Stimulated activated naive CD8-positive, alpha-beta T cell treated with anti-CD3 and anti-CD28 coated beads, Interleukin-15, amount 100 ng/mL, for 72 hours (primary cell): Measurements from ENCODE around the gene RUFY4.
A peak's percentile ranks its signal among the peaks of the same experiment; 100 is the strongest.
"Not testable (repeated sequence)": the region's sequence is repeated elsewhere in the genome, so short reads cannot be mapped to it uniquely, and the experiment has no call there.

Source experiments
- ATAC-seq: fragments of 150-1000 bp; cut with Tn5 transposase; 2 replicates; pipeline ENCODE4 v1.10.0; 2021; ENCODE audit warnings: mild to moderate bottlenecking, moderate library complexity
- DNase-seq, 2 donors: peaks; one replicate each; pipeline ENCODE4 v3.0.0; 2021 to 2022
- H3K27ac Mint-ChIP-seq, 2 donors: one replicate each; pipeline ENCODE4 v1.8.0; 2022; ENCODE audit warnings: mild to moderate bottlenecking in 2 of 2, mixed read lengths in 2 of 2, moderate library complexity in 2 of 2
- H3K27me3 Mint-ChIP-seq: one replicate; pipeline ENCODE4 v1.8.0; 2022; ENCODE audit warnings: mixed read lengths
- H3K4me1 Mint-ChIP-seq: one replicate; pipeline ENCODE4 v1.8.0; 2022; ENCODE audit warnings: mild to moderate bottlenecking, mixed read lengths
- H3K4me3 Mint-ChIP-seq, 2 donors: one replicate each; pipeline ENCODE4 v1.8.0; 2022; ENCODE audit warnings: mild to moderate bottlenecking in 2 of 2, mixed read lengths in 2 of 2, moderate library complexity in 1 of 2
- H3K9me3 Mint-ChIP-seq, 2 donors: one replicate each; pipeline ENCODE4 v1.8.0; 2022; ENCODE audit warnings: mixed read lengths in 2 of 2

The RUFY4 gene

DNA sequence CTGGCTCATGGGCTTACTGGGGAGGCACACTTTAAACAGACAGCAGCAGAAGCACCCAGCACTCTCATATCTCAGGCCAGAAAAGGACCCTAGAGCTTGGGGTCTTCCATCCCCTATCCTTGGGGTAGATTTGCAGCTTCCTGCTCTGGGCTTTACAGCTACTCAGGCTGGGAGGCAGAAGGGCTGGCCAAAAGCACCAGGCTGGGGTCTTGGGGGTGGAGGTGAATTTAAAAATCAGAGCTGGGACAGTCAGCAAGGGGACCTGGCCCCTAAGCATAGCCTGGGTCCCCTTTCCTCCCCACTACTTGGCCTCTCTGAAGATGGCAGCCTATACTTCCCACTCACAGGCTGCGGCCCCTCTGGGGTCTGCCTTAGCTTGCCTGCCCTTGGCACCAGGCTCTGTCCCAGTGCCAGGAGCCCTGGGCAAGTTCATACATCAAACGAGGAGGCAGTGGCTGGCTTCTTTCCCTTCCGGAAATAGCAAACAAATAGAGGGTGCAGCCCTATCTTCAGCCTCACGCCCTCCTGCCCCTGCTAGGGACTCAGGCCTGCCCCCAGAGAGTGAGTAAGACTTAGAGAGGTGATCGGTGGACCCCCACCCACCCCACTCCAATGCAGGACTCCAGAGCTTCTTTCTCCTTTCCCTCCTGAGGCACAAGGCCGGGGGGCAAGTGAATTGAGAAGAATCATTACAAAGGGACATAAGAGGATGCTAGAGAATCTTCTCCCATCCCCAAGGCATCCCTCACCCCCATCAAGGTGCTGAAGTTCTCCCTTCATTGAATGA is 40.3 kb upstream of the RUFY4 start:
- Mint-ChIP-seq H3K4me1 (no peaks in the 10 kb centered on the region), H3K4me3 (no peak overlapping the region), H3K27me3 (no peaks in the 10 kb centered on the region), H3K9me3 (no peaks in the 10 kb centered on the region), H3K27ac (no peak overlapping the region)
- DNase-seq (no peak), ATAC-seq (no peak)

DNA sequence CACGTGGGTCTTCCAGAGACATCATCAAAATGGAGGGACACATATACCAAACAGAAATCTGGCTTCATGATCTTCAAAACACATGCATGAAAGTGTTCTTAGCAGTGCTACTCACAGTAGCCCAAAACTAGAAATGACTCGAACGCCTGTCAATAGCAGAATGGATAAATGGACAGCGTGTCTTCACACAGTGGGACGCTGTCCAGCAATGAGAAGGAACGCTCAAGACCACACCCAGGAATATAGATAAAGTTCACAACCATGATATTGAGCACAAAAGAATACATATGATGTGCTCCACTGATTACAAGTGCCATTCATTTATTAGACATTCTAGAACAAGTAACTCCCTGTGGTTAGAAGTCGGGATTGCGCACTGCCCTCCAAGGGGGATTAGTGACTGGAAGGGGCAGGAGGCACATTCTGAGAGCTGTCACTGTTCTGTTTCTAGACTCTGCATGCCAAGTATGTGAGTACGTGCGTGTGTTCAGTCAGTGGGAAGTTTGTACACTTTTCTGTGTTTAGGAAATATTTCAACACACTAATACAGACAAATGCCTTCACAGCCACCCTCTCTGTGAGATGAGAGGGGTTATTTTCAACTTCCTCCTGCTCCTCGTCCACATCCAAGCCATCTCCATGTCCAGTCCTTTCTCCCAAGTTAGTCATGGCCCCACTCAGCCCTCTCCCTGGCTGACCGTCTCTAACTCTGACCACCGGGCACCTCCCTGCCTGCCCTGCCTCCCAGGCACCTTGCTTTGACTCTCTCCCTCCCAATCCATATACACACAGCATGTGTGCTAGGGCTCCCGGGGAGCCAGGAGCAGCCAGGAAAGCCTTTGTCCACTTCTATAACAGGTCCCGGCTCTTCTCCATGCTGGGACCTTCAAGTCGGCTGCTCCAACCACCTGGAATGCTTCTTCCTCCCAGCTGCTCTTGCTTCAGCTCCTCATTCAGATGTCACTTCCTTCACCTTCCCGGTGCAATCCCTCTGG is 39.4 kb upstream of the RUFY4 start:
- Mint-ChIP-seq H3K27ac (no peak overlapping the region), H3K9me3 (no peaks in the 10 kb centered on the region), H3K27me3 (no peaks in the 10 kb centered on the region), H3K4me1 (peaks cover 8% of the 10 kb centered on the region), H3K4me3 (no peak overlapping the region)
- DNase-seq (peak in 1 of 2 donors; percentile 2), ATAC-seq (no peak)

DNA sequence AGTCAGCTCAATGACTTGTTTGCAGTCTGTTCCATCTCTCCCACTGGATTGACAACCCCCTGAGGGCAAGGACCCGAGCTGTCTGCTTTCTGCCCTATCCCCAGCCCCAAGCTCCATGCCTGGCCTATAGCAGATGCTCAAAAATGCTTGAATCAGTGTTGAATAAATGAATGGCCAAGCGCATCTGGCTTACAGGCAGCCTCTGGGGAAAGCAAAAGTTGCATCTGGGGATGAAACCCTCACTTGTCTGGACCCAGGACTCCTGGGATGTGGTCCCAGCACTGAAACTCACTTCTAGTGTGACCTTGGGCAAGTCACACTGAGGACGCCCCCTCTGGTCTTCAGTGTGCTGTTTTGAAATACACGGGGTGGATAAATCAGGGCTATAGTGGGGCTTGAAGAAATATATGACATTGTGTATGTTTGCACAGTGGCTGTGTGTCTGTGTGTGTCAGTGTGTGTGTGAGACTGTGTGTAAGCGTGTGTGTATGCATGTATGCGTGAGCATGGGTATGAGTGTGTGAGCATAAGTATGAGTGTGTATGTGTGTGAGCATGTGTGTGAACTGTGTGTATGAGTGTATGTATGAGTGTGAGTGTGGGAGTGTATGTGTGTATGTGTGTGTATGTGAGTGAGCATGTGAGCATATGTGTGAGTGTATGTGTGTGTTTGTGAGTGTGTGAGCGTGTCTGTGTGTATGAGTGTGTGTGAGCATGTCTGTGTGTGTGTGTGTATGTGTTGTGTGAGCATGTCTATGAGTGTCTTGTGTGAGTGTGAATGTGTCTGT is 38.5 kb upstream of the RUFY4 start:
- Mint-ChIP-seq H3K4me1 (peaks cover 9% of the 10 kb centered on the region), H3K9me3 (no peaks in the 10 kb centered on the region), H3K4me3 (no peak overlapping the region), H3K27me3 (no peaks in the 10 kb centered on the region), H3K27ac (no peak overlapping the region)
- no peak for ATAC-seq
- DNase-seq, result peak in 1 of 2 donors; percentile 4

DNA sequence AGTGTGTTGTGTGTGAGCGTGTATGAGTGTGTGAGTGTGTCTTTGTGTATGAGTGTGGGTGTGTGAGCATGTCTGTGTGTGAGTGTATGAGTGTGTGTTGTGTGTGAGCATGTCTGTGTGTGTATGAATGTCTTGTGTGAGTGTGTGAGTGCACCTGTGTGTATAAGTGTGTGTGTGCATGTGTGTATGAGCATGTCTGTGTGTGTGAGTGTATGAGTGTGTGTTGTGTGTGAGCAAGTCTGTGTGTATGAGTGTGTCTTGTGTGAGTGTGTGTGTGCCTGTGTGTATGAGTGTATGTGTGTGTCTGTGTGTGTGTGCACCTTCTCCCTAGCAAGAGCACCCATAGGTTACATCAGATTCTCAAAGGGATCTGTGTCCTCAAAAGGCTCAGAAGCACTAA is 37.8 kb upstream of the RUFY4 start:
- no peak for ATAC-seq
- DNase-seq, result no peak
- peaks cover 9% of the 10 kb centered on the region for H3K4me1 Mint-ChIP-seq
- H3K27ac Mint-ChIP-seq, result no peak overlapping the region
- no peaks in the 10 kb centered on the region for H3K27me3 Mint-ChIP-seq
- no peak overlapping the region for H3K4me3 Mint-ChIP-seq
- no peaks in the 10 kb centered on the region for H3K9me3 Mint-ChIP-seq

DNA sequence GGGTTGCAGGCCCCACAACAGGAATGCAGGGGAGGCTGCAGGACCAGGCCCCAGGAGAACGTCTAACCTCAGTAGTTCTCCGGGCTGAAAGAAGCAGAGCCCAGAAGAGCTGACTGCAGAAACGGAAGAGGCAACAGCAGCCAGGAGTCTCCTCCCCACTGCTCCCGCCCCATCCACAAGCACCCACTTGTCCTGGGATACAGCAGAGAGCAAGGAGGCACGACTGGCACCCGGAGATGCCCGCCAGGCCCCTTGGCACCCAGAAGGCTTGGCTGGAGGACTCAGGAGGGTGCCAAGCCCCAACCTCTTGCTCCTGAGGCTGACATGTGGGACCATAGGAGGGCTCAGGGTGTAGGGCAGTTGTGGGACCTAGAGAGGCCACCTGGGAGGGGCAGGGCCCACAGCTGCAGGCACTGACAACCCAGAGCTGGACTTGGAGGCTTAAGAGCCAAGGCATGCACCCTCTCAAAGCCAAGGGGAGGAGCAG is 37.2 kb upstream of the RUFY4 start:
- Mint-ChIP-seq H3K4me3 (no peak overlapping the region), H3K4me1 (peaks cover 9% of the 10 kb centered on the region), H3K27me3 (no peaks in the 10 kb centered on the region), H3K9me3 (no peaks in the 10 kb centered on the region), H3K27ac (no peak overlapping the region)
- peak in 1 of 2 donors; percentile 8 for DNase-seq
- ATAC-seq, result no peak

DNA sequence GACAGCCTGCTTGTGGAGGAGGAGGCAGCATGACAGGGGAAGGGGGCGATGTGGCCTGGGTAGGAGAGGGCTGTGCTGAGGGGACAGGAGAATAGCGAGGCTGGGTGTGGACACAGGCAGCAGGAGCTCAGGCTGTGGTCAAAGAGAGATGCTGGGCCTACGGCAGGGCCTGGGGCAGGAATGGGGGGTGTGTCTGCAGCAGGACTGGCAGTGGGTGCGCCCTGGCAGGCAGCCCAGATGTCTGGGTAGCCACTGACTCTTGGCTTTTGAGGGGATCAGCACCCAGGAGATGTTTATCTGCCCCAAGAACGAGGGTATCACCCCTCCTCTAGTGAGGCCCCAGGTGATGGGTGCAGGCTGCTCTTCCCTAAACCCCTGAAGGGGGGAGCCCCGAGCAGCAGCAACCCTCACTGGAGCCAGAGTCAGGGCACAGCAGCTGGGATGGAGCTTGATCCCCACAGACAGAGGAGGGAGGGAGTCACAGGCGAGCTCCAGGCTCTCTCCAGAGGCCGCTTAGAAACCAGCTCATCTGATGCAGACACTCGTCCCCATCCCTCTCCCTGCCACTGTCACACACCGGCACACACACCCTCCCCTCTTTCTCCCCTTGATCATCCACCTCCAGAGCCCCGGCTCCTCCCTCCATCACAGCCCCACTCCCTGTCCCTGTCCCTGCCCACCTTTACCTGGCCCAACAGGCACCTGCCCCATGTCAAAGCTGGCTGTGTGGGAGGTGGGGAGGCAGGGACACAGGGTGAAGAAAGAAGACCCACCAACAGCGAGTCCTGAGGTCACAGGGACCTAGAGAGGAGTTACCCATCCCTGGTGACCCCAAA is 36.5 kb upstream of the RUFY4 start:
- DNase-seq (peak in 1 of 2 donors; percentile 8), ATAC-seq (no peak)
- Mint-ChIP-seq H3K27me3 (no peaks in the 10 kb centered on the region), H3K27ac (peak overlapping the region in 1 of 2 donors; percentile 75), H3K9me3 (no peaks in the 10 kb centered on the region), H3K4me3 (no peak overlapping the region), H3K4me1 (peaks cover 9% of the 10 kb centered on the region)

DNA sequence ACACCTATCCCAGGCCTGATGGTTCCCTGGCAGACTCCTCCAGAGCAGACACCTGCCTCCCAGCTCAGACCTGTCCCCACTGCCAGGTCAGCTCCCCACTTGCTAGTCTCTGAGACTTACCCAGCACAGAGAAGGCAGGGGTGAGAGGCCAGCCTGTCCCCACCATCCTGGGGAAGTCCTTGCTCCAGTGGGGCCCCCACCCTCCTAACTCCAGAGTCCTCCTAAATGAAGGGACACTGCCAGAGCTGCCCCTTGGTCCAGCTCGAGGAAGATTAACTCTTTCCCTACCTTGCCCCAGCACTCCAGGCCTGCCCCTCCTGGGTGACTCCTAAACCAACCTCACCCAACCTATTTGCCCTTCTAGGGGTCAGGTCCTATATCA is 35.9 kb upstream of the RUFY4 start:
- no peak overlapping the region for H3K4me3 Mint-ChIP-seq
- peak overlapping the region in 1 of 2 donors; percentile 75 for H3K27ac Mint-ChIP-seq
- peak in 1 of 2 donors; percentile 5 for DNase-seq

DNA sequence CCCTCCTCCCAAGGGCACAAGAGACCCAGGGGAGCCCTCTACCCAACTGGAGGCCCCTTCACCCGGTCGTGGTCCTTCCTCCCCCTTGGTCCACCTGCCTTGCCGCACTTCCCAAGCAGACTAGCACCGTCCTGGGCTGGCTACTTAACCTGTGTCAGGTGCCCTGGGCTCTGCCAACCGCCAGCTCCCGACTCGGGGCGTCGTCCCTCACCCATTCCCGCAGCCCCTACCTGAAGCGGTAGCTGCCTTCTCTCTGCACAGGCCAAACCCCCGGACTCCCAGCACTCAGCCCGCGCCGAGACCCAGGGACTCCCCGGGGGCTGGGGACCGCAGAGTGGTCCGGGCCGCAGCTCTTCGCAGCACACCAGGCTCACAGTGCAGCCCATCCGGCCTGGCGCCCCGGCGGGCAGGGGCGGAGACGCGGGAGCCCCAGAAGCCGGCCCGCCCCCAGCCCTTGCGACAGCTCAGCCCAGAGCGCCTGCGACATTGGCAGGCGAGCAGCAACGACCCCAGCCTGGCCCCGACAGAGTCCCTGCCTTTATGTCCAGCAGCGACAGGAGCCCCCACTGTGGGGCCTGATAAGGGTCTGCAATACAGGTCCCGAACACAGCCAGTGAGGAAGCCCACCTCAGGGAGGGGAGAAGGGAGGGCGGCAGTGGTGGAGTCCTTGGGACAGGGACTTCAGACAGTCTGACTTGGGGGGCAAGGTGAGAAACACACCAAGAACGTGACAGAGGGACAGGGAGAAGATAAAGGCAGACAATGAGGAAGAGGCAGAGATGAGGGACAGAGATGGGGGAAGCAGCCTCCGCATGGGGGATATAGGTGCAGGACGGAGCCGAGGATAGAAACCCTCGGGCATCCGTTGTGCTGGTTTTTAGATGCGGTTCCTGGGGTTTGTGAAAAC is 35.2 kb upstream of the RUFY4 start:
- DNase-seq (peak in 1 of 2 donors; percentile 12), ATAC-seq (peak; percentile 31)
- Mint-ChIP-seq H3K27ac (peak overlapping the region in 1 of 2 donors; percentile 49), H3K4me3 (peak overlapping the region; percentile 68 to 75), H3K27me3 (peaks cover 4% of the 10 kb centered on the region), H3K9me3 (no peaks in the 10 kb centered on the region), H3K4me1 (peaks cover 13% of the 10 kb centered on the region)

More for the DNA sequence above, 35.9 kb upstream of the RUFY4 start:
- Mint-ChIP-seq H3K9me3 (no peaks in the 10 kb centered on the region), H3K27me3 (no peaks in the 10 kb centered on the region), H3K4me1 (peaks cover 9% of the 10 kb centered on the region)
- no peak for ATAC-seq

DNA sequence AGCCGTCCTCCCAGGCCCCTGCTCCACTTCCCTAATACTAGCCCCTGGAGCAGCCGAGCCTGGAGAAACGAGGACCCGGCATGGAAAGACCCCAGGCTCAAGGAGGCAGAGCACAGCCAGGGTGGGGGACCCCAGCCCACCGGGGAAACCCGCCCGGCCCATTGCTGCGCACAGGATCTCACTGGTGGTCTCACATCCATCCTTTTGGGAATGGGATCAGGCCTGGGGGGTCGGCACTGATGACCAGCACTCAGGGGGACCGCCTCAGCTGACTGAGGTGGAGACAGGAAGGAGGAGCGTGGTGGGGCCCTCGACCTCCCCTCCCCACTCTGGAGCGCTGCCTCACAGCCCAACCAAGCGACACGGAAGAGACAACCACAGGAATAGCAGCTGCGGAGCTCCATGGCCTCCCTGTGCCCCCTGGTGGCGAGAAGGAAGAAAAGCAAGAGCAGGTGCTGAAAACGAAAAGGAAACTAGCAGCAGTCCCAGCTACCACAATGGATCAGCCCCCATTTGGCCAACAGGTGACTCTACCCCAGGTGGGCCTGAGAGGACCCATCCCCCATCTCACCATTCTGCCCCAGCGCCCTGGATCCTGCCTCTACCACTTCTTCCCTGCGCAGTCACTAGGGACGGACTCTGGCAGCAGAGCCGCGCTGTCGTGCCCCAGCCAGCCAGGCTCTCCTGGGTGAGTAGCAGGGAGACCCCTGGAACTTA is 34.4 kb upstream of the RUFY4 start:
- DNase-seq (peak; percentile 64 to 80), ATAC-seq (peak; percentile 82)
- H3K9me3 Mint-ChIP-seq, result not testable (repeated sequence)
- Mint-ChIP-seq H3K27me3 (peaks cover 12% of the 10 kb centered on the region), H3K27ac (peak overlapping the region; percentile 27 to 43), H3K4me1 (peaks cover 19% of the 10 kb centered on the region), H3K4me3 (peak overlapping the region; percentile 68 to 75)

DNA sequence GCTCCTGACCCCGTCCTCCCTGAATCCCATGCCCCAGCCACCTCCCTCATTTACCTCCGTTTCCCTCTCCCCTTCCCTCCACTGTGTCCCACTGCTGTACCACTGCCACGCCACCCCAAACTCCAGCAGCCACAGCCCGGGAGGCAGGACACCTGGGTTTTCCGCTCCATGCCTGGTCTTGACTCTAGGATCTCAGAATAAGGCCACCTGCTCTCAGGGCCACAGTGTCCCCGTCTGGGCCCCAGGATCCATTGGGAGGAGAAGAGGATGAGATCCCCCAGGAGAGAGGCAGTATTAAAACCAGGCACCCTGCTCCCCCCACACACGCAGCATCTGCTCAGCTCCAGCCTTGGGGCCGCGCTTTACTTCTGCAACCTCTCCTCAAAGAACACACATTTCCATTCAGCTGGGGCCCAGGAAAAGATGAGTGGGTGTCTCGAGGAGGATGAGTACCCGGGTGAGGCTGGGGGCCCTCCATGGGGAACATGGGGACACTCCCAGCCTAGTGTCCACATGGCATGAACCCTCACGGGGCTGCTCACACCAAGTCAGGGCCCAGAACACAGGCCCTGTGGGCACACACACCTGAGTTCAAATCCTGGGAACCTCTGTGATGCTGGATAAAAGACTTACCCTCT is 33.5 kb upstream of the RUFY4 start:
- Mint-ChIP-seq H3K4me3 (peak overlapping the region; percentile 55 to 65), H3K27ac (peak overlapping the region in 1 of 2 donors; percentile 52), H3K27me3 (peaks cover 22% of the 10 kb centered on the region), H3K9me3 (no peaks in the 10 kb centered on the region), H3K4me1 (peaks cover 28% of the 10 kb centered on the region)
- no peak for ATAC-seq
- DNase-seq, result peak in 1 of 2 donors; percentile 9

DNA sequence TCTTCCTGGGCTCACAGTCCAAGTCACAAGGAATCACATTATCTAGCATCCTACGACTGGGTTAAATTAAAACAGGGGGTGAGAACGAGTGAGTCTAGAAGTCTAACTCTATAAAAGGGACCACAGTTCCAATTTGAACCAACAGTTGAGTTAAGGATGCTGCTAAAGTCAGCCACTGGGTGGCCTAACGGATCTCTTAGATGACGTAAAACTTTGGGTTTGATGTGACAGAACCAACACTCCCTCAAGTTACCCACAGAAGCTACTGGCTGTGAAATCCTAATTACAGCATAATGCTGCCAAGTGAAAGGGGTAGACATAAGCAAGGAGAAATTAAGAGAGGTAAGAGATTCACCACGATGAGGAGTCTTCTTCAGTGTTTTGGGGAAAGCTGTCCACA is 32.7 kb upstream of the RUFY4 start:
- H3K9me3 Mint-ChIP-seq, result no peaks in the 10 kb centered on the region
- ATAC-seq (no peak), DNase-seq (peak in 1 of 2 donors; percentile 8)
- H3K4me1 Mint-ChIP-seq, result peaks cover 36% of the 10 kb centered on the region
- peaks cover 29% of the 10 kb centered on the region for H3K27me3 Mint-ChIP-seq
- no peak overlapping the region for H3K4me3 Mint-ChIP-seq
- no peak overlapping the region for H3K27ac Mint-ChIP-seq

DNA sequence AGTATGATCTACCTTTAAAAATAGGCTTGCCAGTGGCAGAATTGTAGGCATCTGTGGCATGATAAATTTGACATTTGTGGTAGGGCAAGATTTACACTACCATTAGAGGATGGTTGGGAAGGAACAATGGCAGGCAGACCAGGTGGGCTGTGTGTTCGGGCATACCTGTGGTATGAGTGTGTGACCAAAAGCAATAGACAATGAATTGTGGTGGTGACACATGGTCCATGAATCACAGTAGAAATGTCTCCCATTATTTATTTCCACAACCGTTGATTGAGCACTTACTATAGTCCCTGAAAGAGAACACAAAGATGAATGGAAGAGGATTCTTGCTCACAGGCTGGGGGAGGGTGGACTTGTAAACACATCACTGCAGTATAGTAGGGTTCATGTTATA is 29.9 kb upstream of the RUFY4 start:
- Mint-ChIP-seq H3K4me3 (no peak overlapping the region), H3K27me3 (peaks cover 29% of the 10 kb centered on the region), H3K4me1 (peaks cover 38% of the 10 kb centered on the region), H3K27ac (peak overlapping the region; percentile 4 to 51), H3K9me3 (peaks cover 0 to 4% of the 10 kb centered on the region in 2 donors)
- DNase-seq (peak in 1 of 2 donors; percentile 3), ATAC-seq (peak; percentile 24)

DNA sequence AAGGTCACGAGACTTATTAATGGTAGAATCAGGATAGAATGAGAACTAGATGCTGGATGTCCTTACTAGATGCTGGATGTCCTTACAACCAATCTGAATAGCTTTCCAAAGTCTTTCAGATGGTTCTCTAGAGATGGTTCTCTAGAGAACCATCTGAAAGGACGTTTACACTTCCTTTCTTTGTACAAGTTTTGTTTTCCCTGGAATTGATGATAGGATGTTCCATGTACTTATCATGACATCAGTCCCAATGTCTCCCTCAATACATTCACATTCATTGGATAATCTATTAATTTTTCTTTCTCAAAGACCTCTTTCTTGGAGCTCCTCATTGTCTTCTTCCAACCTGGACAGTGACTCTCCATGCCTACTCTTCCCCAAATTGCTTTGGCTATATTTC is 28.2 kb upstream of the RUFY4 start:
- peaks cover 33% of the 10 kb centered on the region for H3K4me1 Mint-ChIP-seq
- peaks cover 29% of the 10 kb centered on the region for H3K27me3 Mint-ChIP-seq
- no peak overlapping the region for H3K4me3 Mint-ChIP-seq
- peaks cover 4 to 8% of the 10 kb centered on the region in 2 donors for H3K9me3 Mint-ChIP-seq
- no peak for ATAC-seq
- no peak for DNase-seq
- peak overlapping the region; percentile 36 to 91 for H3K27ac Mint-ChIP-seq
